GM12878 (cell line): ENCODE data around the gene TRRAP.

Experiments
- ATF2 ChIP-seq: IDR thresholded peaks from 2 replicates; pipeline ENCODE4 v1.6.1; 2012; ENCODE audit warnings: low read length, inconsistent platforms
- POLR2AphosphoS5 ChIP-seq: IDR thresholded peaks from 2 replicates; pipeline ENCODE4 v1.6.1; 2011; ENCODE audit warnings: mild to moderate bottlenecking, low read length, inconsistent platforms
- REST ChIP-seq: IDR thresholded peaks from 2 replicates; pipeline ENCODE4 v1.6.1; 2012; ENCODE audit warnings: mild to moderate bottlenecking, low read depth, low read length
- YY1 ChIP-seq: IDR thresholded peaks from 2 replicates; pipeline ENCODE4 v1.6.1; 2011; ENCODE audit warnings: low read depth, mild to moderate bottlenecking, low read length

GRCh38 chr7:99012722-99013121, 134.4 kb downstream of the TRRAP start:
- TF ChIP-seq YY1 (no peak), POLR2AphosphoS5 (no peak), REST (no peak), ATF2 (no peak)
